LoVo (cell line): ENCODE measurements around the gene HOXC5.

Experiments
- DNase-seq: peaks from one replicate; pipeline ENCODE4 v3.0.0-alpha.2; 2016; ENCODE audit warnings: low spot score

The HOXC5 gene

DNA sequence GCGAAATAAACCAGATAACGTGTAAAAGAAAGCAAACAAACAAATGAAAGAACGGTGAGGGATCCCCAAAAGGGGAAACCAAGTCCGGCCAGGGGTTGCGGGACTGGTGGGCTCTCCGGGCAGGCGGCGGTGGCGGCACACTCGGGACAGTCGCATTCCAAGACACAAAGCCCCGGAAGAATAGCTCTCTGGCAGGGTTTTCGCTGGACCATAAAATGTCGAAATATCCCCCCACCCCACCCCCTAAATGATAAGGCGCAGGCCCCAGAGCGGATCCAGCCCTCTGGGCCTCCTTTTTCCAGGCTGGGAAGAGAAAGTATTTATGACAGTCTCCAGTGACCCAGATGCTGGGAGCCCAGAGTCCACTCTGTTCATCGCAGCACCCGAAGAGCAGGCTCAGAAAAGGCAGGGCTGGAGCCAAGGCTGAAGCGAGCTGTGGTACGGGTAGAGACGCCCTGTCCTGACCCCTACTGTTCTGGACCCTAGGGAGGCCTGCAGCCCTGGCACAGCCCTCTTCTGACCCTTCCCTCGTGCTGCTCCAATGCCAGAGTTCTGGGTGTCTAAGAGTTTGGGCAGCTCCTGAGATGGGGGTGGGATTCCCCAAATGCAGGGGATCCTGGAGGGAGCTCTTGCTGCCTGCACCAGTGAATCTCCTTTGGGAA is 26.2 kb upstream of the HOXC5 start:
- DNase-seq, result no peak

DNA sequence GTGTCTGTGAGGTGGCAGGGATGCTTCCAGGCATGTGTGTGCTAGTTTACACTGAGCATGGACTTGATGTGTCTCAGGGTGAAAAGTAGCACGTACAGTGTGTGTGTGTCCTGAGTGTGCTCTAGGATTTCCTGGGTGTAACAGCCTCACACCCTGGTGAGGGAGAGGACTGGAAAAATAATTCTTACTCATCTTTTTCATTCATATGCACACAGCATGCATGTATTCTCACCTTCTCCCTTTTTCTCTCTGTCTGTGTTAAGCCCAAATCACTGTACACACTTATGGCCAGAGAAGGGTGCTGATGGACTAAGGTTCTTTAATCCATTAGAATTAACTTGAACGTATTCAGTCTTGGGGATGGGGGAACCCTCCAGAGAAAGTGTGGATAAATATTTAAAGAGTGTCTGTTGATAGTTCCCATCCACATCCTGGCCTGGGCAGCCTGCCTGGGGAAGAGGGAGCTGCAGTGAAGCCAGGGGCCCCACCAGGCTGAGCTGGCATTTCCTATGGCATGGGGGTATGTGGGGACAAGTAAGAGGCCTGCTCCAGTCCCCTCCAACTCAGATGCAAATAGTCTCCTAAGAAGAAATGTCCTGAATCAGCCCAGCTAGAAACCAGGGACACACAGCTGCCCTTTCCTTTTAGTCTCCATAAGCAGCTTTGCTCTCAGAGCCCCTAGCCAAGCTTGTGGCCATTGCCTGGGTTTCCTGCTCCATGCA is 25.2 kb upstream of the HOXC5 start:
- no peak for DNase-seq

DNA sequence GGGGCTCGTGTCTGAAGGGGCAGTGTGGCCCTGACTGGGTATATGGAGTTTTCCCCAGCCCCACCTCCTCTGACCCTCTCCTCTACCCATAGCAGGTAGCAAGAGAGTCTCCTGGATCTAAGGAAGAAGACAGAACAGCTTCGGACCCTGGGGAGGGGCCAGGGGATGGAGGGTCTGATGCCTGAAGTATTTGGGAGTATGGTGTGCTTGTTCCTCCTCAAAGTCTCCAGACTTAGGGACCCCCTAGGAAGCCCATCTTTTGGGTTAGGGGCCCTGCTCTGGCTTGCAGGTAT is 24.6 kb upstream of the HOXC5 start:
- no peak for DNase-seq

DNA sequence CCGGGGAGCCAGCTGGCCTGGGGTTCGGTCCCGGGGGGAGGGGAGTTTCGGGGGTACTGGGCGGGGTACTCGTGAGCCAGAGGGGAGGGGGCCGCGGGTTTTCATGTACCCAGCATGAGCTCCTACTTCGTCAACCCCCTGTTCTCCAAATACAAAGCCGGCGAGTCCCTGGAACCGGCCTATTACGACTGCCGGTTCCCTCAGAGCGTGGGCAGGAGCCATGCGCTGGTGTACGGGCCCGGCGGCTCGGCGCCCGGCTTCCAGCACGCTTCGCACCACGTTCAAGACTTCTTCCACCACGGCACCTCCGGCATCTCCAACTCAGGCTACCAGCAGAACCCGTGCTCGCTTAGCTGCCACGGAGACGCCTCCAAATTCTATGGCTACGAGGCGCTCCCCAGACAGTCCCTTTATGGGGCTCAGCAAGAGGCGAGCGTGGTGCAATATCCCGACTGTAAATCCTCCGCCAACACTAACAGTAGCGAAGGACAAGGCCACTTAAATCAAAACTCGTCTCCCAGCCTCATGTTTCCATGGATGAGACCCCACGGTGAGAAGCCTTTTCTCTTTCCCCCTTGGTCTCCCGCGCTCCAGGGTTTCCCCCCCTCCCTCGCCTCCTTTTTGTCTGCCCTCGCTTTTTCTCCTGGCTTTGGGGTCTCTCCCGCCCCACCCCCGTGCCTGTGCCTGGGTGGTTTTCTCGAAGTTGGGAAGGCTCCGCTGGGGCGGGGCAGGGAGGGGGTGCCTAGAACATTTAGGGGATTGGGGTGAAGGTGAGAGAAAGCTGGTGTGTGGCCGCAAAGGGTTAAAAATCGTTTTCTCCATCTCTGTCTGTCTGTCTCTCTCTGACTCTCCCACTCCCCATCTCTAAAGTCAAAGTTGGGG is 23.4 kb upstream of the HOXC5 start:
- no peak for DNase-seq

DNA sequence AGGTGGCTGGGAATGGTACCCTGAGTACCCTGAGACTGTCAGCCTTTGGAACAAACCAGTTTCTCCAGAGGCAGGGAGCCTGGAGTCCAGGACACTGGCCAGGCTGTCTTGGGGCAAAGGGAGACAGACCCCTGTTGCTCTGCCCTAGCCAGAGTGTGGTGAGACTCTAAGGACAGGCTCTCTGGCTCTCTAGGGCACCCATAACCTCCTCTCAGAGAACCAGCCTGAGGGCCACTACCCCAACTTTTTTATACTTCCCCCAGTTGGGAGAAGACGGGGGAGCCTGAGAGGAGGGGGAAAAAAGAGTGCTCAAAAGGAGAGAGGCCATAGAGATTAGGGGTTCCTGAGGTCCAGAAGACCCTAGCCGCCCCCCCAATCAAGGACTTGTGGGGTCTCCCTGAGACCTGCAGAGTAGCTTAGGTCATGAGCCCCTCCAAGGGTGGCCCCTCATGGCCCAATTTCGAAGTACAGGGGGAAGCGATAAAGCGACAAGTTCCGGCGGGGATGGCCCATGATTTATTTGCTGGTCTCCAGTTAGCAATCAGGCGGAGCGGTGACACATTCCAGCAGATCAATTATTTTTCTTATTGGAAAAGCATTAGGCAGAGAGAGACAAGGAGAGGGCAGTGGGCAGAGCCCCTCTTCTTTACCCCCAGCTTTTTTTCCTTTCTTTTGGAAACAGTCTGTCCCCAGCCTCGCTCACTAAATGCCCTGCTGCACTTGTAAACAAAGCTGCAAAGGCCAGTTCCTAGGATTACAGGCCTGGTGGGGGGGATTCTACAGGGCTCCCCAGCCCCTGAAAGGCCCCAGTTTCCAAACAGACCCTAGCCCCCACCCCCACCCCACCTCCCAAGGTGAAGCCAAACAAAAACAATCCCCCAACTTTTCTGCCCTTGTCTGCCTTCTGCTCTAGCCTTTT is 22.5 kb upstream of the HOXC5 start:
- DNase-seq, result no peak

DNA sequence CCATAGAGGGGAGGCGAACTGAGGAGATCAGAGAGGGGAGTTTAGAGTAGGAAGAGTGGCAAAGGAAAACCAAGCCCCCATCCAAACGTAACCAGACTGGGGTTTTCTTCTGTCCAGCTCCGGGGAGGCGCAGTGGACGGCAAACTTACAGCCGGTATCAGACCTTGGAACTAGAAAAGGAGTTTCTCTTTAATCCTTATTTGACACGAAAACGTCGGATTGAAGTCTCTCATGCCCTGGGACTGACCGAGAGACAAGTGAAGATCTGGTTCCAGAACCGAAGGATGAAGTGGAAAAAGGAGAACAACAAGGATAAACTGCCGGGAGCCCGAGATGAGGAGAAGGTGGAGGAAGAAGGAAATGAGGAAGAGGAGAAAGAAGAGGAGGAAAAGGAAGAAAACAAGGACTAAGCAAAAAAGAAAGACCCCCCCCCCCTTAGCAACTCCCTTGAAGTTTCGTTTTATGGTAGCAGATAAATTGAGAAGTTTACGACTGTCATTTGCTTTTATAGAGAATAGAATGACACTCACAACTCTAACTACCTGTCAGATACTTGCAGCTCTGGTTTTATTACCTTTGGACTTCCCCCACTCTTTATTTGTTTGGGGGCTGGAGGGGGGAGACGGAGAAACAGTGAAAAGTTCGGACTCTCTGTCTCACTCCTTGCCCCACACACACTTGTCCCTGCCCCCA is 21.7 kb upstream of the HOXC5 start:
- peak; percentile 12 for DNase-seq

DNA sequence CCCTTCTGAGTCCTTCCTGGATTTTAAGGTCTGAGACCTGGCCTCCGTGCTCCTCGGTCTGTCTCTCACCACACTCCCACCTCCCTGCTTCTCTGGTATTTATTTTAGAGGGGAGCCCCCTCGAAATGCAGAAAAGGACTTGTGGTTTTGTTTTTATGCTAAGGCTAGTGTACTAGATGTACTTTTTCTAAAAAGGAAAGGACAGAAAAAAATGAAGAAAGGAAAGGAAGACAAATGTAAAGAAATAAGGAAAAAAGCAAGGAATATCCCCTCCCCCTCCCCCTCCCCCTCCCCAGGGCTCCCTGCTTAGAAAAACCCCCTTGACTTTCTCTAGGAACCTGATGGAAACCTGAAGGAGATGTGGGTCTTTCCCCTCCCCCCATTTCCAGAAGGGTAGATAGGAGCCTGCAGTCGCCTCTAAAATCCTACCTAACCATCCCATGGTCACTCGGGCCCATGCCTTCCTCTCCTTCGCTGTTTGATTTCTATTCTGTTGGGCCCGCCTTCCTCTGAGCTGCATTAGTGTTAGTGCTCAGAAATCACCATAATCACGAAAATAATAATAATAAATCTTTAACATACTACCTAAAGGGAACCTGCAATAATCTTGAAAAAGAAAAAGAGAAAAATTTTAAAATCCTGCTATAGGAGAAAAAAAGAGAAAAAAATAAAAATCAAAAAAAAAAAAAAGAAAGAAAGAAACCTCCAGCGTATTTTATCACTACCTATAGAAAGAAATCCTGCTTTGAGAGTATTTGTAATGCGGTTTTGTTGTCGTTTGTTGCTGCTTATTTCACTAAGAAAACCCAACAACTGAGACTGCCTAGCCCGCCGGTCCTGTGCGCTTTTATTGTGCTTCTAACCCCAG is 21.0 kb upstream of the HOXC5 start:
- no peak for DNase-seq

DNA sequence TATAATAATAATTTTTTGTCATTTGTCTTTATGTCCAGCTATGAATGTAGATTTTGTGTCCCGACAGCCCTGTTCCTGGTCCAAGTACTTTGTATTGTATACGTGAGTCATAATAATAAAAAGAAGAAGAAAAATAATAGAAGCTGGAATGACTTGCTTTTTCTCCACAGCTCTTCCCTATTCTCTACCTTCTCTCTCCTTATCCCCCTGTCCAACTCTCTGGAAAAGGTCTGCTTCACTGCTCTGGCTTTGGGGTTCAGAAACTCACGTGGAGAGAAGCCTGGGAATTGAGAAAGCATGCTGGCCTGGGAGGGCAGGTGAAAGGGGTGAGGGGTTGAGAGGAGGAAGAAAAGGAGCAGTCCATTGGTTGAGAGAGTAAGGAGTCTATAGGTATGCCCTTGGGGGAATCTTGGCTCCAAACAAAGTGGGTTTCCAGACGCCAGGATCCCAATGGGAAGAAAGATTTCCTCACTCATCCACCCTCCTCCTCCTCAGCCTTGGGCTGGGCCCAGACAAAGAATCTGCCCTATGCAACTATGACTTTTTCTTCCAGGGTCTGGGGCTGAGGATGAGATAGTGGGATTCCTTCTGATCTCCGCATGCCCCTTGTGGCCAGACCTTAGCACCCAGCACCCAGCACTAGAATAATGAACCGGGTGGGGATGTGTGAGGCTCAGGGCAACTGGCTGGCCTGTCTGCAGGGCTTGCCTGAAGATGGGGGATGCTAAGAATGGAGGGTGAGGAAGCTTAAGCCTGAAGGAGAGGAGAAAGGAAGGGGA is 20.0 kb upstream of the HOXC5 start:
- DNase-seq, result no peak

DNA sequence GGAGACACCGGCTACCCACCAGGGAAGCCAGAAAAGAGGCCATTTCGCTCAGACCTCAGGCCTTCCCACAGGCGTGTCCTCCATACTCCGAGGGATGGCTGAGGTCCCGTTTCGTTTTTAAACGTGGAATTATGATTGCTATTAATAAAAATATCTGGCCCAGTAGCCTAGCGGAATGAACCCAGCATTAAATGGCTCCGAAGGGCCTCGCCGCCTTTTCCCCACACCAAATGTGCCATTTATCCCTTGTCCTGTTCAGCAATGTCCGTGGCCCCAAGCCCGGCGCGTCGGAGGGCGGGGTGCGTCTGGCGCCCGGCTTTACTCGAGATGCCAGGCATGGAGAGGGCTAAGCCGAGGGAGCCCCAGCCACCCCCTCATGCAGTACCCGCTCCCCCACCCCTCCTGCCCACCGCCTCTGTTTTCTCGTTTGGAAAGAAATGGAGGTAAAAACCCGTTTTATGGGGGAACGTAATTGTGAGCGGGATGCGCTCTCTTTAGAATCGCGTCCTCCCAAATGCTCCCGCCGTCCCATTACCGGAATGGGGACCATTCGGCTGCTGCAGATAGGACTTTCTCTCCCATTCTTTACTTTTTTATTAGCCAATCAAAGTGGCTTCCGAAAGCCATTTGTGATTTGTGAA is 18.4 kb upstream of the HOXC5 start:
- DNase-seq, result no peak

DNA sequence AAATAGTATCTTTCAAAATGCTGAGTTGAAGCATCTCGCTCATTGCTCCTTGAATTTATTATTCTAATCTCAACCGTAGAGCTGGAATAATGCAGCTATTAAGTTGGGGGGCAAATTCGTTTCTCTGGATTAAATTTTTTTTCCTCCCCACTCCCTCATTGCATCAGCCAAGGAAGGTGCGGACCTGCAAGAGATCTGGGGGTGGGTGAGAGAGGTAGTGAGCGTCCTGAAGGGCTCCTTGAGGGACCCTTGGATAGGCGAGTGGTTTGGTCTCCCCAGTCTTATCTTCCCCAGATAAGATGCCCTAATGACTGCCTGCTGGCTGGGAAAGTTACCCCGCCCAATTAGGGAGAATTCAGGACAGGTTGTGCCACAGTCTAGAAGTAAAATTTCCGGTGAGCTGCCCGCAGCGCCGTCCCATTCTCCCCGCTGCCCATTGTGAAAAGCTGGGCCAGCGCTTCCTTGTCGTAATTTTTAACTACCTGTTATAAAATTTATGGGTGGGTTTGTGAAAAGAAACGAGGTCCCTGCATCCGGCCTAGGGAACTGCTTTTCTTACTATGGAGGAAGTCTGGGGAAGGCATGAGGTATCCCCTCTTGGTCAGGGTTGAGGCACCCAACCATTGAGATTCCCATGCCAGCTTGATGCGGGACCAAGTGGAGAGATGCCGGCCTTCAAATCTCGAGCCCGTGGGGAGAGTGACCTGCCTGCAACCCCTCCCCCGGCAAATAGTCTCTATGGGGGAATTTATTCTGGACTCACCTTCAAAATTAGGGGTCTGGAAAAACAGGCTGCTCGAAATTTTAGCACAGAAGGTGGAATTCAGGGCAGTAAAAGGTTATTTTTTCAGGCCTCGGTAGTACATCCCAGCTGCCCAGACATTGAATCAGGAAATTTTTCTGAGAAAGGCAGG is 17.6 kb upstream of the HOXC5 start:
- no peak for DNase-seq

DNA sequence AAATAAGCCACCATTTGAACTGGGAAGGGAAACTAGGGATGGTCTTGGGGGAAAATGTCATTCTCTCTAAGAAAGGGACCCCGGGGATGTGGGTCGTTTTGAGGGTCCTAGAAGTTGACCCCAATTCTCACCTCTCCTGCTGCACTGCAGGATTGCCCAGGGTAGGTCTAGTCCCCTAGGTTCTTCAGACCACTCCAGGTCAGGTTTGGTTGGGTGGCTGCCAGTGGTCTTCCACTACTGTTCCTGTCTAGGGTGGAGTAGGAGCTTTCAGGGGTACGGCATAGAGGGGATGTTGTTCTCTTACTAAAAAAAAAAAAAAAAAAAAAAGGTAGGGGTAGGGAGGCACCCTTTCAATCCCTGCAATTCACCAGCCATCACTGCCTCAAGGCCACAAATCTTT is 16.8 kb upstream of the HOXC5 start:
- no peak for DNase-seq

DNA sequence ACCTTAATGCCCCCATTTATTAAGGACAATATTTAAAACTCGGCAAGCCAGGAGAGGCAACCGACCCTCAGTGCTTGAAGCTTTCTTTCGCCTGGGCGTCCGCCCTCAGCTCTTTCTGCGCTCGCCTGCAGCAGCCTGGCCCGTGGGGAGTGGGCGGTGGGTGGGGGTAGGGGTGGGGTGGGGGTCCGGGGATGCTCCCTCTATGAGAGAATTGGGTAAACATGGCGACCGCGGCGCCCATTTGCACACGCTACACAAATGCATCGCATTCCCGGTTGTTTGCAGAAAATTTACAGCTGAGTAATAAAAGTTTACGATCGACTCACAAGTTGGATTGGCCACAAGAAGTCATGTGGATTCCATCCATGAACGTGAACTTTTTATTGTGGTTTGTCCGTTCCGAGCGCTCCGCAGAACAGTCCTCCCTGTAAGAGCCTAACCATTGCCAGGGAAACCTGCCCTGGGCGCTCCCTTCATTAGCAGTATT is 16.3 kb upstream of the HOXC5 start:
- DNase-seq, result peak; percentile 88

DNA sequence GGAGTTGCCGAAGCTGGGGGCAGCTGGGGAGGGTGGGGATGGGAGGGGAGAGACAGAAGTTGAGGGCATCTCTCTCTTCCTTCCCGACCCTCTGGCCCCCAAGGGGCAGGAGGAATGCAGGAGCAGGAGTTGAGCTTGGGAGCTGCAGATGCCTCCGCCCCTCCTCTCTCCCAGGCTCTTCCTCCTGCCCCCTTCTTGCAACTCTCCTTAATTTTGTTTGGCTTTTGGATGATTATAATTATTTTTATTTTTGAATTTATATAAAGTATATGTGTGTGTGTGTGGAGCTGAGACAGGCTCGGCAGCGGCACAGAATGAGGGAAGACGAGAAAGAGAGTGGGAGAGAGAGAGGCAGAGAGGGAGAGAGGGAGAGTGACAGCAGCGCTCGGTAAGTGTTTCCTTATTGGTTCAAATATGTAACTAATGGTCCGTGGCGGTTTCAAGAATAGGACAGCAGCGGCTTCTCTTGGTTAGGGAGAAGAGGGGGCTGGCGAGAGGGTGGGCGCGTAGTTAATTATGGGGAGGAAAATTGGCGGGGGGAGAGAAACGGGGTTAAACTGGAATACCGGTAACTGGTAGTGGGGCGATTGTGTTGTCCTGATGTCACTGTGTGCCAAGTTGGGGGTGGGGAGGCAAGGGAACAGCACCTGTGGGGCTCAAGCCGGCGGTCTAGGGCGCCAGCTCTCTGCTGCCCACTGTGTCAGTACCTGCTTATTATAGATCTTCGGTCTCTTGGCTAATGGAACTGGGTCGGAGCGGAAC is 15.6 kb upstream of the HOXC5 start:
- DNase-seq, result peak; percentile 25

DNA sequence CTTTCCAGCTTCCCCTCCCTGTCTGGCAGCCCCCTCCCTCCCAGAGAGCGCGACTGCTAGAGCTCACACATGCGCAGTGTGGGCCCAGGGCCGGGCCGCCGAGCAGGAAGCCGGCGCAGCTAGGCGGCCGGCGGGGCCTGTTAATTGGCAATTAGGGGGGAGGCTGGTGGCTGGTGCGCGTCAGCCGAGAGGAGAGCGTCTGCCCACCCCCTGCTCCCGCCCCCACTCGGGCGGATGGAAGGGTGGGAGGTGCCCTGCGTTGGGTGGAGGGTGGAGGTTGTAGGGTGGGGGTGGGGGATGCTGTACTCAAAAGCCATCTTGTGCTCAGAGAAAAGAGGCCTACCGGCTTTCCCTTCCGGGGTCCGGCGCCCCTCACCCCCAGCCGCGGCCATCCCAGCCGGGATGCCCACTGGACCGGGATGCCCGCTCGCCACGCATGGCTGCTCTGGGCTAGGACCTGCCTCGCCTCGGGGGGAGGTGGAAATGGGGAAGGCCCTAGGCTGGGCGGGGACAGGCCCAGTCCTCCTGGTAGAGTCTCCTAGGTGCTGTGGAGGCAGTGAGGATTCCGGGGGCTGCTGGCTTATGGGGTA is 14.9 kb upstream of the HOXC5 start:
- DNase-seq, result peak; percentile 83

DNA sequence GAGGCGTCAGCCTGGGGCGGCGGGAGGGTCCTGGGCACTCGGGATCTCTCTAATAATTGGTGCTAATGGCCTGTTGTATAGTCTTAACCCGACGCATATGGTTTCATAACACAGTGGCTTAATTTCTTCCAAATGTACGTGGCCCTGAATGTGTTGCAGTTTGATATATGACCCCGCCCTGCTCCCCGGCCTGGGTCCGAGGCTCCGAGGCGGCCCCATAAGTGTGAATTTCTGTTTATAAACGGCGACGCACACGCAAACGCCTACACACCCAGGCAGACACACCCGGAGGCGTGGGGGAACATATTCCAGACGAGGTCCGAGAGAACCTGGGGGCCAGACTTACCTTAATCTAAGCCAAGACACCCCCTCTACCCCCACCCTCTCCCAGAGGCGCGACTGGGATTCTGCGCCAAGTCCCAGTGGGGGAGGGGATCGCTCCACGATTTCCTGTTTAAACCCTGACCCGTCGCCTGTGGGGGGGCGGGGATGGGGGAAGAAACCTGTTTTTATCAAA is 14.3 kb upstream of the HOXC5 start:
- no peak for DNase-seq

DNA sequence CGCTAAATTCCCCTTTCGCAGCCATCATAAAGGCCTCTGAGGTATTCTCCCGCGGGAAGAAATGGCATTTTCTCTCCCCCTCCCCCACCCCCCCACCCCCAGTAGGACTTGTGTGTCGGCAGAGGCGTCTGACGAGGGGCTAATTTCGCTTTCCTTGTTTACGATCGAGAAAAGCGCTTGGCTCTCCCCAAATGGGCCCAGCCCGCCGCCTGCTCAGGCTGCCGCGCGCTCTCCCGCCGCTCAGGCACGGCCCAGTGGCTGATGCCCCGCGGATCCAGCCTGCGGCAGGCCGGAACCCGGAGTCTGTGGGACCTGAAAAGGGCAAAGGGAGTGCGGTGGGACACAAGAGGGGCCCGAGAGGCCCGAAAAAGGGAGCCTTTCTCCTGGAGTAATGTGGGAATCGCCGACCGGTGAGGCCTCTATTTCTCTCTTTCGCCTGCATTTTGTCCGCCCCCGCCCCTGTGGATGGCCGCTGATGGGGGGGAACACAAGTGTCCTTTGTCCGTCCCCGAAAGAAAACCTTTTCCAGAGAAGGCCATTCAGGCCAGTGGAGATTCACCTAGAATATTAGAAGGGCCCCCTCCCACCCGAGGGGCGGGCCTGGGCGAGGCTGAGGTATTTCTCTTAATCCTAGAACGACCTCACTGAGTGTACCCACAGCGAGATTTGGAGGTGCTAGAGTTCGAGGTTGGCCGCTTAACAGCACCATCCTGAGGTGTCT is 13.6 kb upstream of the HOXC5 start:
- no peak for DNase-seq
